Epithelial cell of esophagus (primary cell): Measurements from ENCODE around the gene BCAS4.
"Not testable (repeated sequence)": the region's sequence is repeated elsewhere in the genome, so short reads cannot be mapped to it uniquely, and the experiment has no call there.

Experiments used
- DNase-seq: peaks from one replicate; pipeline ENCODE4 v3.0.0; 2010; ENCODE audit warnings: low read depth
- H3K4me3 ChIP-seq: 2 replicates; pipeline ENCODE4 v1.5.1; 2011; ENCODE audit warnings: mild to moderate bottlenecking, low read length, control low read depth
- TF ChIP-seq, protein P1 (sequence below): IDR thresholded peaks from 2 replicates; pipeline ENCODE4 v1.5.1; 2011; ENCODE audit warnings: low read depth, mild to moderate bottlenecking, low read length, control low read depth, inconsistent platforms; ENCODE audit not compliant: insufficient read depth; ENCODE audit errors: missing control alignments

The BCAS4 gene

GRCh38 chr20:50754420-50754819 is 40.4 kb upstream of the BCAS4 start:
- TF ChIP-seq, protein P1, sequence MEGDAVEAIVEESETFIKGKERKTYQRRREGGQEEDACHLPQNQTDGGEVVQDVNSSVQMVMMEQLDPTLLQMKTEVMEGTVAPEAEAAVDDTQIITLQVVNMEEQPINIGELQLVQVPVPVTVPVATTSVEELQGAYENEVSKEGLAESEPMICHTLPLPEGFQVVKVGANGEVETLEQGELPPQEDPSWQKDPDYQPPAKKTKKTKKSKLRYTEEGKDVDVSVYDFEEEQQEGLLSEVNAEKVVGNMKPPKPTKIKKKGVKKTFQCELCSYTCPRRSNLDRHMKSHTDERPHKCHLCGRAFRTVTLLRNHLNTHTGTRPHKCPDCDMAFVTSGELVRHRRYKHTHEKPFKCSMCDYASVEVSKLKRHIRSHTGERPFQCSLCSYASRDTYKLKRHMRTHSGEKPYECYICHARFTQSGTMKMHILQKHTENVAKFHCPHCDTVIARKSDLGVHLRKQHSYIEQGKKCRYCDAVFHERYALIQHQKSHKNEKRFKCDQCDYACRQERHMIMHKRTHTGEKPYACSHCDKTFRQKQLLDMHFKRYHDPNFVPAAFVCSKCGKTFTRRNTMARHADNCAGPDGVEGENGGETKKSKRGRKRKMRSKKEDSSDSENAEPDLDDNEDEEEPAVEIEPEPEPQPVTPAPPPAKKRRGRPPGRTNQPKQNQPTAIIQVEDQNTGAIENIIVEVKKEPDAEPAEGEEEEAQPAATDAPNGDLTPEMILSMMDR, result no peak

DNA sequence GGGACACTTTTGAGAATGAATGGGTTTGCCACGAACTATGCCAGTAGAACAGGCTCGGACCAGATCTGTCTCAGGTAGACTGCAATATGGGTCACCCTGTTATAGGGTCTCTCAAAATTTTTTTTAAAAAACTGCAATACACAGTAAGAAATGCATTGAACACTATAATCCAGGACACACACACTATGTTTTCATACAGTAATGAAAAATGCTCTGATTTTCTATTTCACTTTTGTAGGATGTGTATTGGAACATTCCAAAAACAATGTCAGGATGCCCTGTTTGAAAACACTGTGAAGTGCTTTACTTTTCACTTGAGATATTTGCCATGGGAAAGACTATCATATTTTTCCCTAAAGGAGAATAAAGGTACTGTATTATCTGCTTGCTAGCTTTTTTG is 38.4 kb upstream of the BCAS4 start:
- no peak overlapping the region for H3K4me3 ChIP-seq
- TF ChIP-seq, protein P1, result no peak
- DNase-seq, result no peak

More at GRCh38 chr20:50754420-50754819, 40.4 kb upstream of the BCAS4 start:
- DNase-seq, result no peak
- no peak overlapping the region for H3K4me3 ChIP-seq

DNA sequence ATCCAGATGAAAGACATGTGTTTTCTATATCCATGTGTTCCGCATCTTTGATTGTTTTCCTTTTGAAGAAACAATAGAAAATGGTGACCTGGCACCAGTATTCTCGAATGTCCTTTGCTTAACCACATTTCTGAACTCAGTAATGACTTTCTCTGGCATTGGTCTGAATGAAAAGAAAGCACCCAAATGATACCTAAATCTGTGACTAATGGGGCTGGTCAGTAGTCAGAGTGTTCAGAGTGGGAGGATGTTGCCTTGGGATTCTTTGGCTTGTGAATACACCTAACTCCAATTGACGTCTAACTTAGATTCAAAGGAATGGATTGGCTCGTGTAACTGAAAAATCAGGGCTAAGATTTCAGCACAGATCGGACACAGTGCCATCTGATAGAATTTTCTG is 36.4 kb upstream of the BCAS4 start:
- TF ChIP-seq, protein P1, result no peak
- DNase-seq, result peak; percentile 30
- H3K4me3 ChIP-seq, result no peak overlapping the region

DNA sequence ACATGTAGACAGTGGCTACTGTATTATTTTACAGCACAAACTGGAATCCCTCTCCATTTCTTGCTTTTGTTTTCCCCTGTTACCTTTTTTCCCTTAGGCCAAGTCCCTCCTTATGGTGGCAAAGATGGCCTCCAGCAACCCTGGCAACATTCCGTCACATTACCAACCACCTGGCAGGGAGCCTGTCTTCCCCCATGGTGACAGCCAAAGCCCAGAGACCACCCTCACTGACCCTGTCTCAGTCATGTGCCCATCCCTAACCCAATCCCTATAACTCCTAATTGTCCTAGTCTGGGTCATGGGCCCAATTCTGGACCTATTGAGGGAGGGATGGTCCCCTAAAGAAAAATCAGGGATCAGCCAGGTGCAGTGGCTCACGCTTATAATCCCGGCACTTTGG is 35.9 kb upstream of the BCAS4 start:
- DNase-seq, result no peak
- TF ChIP-seq, protein P1, result no peak
- no peak overlapping the region for H3K4me3 ChIP-seq

GRCh38 chr20:50759678-50760077 is 35.2 kb upstream of the BCAS4 start:
- H3K4me3 ChIP-seq, result no peak overlapping the region
- TF ChIP-seq, protein P1, result no peak
- DNase-seq, result no peak

GRCh38 chr20:50762045-50762422 is 32.8 kb upstream of the BCAS4 start:
- no peak overlapping the region for H3K4me3 ChIP-seq
- DNase-seq, result no peak
- TF ChIP-seq, protein P1, result no peak

GRCh38 chr20:50762435-50763220 is 32.2 kb upstream of the BCAS4 start:
- peak; percentile 75 for DNase-seq
- H3K4me3 ChIP-seq, result no peak overlapping the region
- TF ChIP-seq, protein P1, result no peak

DNA sequence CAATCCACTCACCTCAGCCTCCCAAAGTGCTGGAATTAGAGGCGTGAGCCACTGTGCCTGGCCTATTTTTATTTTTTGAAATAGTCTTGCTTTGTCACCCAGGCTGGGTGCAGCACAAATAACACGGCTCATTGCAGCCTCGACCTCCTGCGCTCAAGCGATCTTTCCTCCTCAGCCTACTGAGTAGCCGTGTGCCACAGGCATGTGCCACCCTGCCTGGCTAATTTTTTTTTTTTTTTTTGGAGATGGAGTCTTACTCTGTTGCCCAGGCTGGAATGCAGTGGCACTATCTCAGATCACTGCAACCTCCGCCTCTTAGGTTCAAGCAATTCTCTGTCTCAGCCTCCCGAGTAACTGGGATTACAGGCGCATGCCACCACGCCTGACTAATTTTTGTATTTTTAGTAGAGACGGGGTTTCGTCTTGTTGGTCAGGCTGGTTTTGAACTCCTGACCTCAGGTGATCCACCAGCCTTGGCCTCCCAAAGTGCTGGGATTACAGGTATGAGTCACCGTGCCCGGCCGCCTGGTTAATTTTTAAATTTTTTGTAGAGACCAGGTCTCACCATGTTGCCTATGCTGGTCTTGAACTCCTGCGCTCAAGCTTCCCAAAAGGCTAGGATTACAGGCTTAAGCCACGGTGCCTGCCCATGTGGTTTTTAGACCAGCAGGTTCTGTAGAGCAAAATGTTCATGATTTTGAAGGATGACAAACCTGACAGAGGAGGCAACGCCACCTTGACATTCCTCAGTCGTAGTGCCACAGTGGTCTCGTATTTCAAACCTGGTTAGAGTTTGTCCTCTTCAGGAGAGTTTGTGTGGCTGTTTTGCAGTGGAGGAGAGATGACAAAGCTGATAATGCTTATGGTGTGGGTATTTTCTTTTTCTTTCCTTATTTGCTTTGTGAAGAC is 31.1 kb upstream of the BCAS4 start:
- DNase-seq, H3K4me3 ChIP-seq: not testable (repeated sequence)

GRCh38 chr20:50765251-50765650 is 29.6 kb upstream of the BCAS4 start:
- DNase-seq, H3K4me3 ChIP-seq: not testable (repeated sequence)
